Esophagus muscularis mucosa (tissue), 4 donors: ENCODE measurements around the gene DLST.

Experiments used
- CTCF ChIP-seq, 3 experiments: fragments of 200-600 bp in 2 of 3; fragments of 450-650 bp in 1 of 3; sonication (generic) in 2 of 3; IDR thresholded peaks; one replicate each; pipeline ENCODE4 v1.5.1; 2017 to 2019; ENCODE audit warnings: antibody characterized with exemption in 3 of 3, mild to moderate bottlenecking in 2 of 3, moderate library complexity in 1 of 3
- EP300 ChIP-seq: sonication (generic); formaldehyde crosslinking; IDR thresholded peaks from one replicate; pipeline ENCODE4 v1.6.1; 2017; ENCODE audit warnings: antibody characterized with exemption
- POLR2A ChIP-seq: fragments of 450-650 bp; IDR thresholded peaks from one replicate; pipeline ENCODE4 v1.6.1; 2017; ENCODE audit warnings: antibody characterized with exemption, moderate library complexity, mild to moderate bottlenecking, low read depth
- POLR2AphosphoS5 ChIP-seq, 2 donors: sonication (generic); formaldehyde crosslinking; IDR thresholded peaks; one replicate each; pipeline ENCODE4 v1.6.1; 2017; ENCODE audit warnings: antibody characterized with exemption in 2 of 2

DNA sequence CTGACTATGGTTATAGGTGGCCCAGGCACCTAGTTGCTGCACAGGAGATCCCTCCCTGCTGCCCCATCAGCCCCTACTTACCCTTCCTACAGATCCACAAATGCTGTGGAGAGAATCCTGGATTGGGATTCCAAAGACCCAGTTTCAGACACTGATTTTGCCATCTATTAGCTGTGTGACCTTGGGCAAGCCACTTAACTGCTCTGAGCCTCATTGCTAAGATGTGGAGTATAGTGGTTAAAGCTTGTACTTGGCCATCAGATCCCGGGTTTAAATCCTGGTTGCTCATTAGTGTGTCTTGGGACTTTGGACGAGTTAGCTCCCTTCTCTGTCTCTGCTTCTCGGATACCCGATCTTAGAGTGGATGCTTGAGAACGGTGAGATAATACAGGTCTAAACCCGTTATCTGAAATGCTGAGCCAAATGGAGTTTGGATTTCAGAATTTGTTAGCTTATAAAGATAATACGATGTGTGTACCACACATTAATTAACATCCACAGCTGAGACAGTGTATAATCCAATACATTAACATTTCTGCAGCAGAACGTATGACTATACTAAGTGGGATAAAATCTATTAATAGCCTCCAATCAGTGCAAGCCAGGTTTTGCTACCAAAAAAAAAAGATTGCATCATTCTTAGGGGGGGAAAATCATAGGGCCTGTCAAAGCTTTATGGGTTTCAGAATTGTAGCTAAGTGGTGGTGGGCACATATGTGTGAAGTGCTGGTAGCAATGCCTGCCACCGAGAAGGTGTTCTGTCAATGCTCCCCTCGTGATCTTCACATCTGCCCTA is 21.8 kb upstream of the DLST start:
- TF ChIP-seq POLR2AphosphoS5 (IDR thresholded peaks at IDR 0.05) (no peak), CTCF (IDR thresholded peaks at IDR 0.05) (no peak), POLR2A (no peak), EP300 (no peak)
